SHP77 (cell line): Measurements from ENCODE around the gene ANKRD23.
"Not testable (repeated sequence)": the region's sequence is repeated elsewhere in the genome, so short reads cannot be mapped to it uniquely, and the experiment has no call there.

ENCODE experiments used
- DNase-seq, 2 experiments: peaks; one replicate each; lab custom pipeline; 2025; lab: John Stamatoyannopoulos, UW

Gene ANKRD23

DNA sequence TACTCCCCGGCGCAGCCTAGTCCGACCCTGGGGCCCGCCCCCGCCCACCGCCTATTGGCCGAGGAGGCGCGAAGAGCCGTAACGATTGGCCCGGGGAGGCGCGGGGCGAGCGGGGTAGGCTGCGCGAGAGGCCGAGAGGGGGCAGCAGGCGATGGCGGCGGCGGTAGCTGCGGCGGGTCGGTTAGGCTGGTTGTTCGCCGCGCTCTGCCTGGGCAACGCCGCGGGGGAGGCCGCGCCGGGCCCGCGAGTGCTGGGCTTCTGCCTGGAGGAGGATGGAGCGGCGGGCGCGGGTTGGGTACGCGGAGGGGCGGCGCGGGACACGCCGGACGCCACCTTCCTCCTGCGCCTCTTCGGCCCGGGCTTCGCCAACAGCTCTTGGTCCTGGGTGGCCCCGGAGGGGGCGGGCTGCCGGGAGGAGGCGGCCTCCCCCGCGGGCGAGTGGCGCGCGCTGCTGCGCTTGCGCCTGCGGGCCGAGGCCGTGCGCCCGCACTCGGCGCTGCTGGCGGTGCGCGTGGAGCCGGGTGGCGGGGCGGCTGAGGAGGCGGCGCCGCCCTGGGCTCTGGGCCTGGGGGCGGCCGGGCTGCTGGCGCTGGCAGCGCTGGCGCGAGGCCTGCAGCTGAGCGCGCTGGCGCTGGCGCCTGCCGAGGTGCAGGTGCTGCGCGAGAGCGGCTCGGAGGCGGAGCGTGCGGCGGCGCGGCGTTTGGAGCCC lies 27.5 kb downstream of the ANKRD23 start, which contains the start of gene CNNM3:
Gene CNNM3, plus strand, starts transcription at position 142 of the 709 bp plus-strand sequence. Its CDS starts 10 bp downstream, at position 152.
- peak; percentile 88 to 91 for DNase-seq

DNA sequence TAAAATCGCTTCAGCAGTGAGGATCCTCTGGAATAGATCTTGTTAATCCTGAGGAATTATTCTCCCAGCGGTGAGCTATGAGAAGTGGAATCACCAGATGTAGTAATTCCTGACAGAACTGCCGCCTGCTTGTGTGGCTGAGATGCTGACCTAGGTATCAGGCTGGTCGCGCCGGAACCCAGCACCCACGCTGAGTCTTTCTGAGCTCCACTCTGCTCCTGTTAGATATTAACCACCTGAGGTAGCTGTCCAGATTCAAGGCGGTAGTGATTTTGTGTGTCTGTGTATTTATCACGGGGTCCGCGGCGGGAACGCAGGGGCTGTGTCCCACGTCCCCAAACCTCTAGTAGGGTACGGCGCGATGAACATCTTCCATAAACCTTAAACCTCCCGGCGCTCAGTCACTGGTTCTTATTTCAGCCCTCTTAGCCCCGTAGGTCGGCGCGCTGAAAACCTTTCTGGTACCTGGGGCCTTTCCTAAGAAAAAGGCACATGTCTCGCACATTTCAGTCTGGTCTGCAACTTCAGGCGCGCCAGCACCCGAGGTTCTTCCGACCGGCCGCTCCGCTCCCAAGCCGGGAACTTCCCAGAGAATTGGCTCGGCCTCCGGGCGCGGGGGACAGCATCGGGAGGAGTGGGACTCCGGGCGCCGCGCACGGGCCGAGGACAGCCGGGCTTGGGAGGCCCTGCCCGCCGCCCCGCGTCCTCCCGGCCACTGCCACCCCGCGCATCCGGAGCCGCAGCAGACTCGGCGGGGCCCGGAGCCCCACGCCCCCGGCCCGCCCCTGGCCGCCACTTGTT lies 28.3 kb downstream of the ANKRD23 start:
- peak in 1 of 2 experiments; percentile 23 for DNase-seq

DNA sequence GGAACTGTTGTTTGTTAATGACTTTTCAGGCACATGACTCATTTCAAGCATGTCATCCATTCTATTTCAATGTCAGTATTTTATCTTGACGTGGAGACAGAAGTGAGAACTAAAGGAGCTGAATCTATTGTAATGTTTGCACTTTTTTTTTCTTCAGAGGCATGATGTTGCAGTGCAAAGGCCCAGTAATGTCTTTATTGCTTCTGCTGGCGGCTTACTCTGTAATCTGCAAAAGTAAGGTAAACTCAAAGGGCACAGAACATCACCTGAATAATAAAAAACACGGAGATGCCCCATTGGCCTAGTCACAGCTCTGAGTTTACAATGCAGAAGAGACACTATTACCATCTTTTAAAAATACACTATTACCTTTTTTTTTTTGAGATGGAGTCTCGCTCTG lies 30.2 kb downstream of the ANKRD23 start:
- no peak for DNase-seq

DNA sequence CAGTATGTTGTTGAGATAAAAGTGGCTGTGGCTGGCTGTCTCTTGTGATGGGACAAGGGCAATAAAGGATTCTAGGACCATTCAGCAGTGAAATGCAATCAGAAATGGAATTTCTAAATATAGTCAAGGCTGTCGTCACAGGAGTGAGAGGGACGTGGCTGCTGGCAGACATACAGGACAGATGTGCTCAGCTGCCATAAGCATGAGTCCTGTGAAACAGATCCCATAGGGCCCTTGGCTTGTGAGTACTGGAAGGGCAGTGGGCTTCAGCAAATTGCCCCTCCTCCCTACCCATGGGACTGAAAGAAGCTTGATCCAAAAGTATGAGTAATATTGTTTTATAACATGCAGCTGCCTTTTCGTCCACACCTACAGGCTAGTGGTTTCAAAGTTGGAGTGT lies 31.9 kb downstream of the ANKRD23 start:
- DNase-seq = peak in 1 of 2 experiments; percentile 31

DNA sequence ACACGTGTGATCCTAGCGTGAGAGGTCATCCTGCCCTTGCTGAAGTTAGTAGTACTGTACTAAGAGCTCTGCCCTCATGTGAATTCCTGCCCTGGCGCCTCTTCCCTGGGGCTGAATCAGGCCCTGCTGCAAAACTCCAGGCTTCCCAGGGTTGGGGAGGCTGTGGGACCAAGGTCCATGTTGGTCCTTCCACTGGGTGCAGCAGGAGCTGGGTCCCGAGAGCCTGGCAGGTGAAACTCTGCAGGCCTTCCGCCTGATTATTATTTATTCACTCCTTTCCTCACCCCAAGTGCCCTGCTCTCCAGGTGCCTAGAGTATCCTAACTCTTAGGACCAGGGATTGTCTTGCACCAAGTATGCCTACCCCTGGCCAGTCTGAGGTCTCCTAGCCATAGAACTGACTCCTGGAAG lies 33.0 kb downstream of the ANKRD23 start:
- no peak for DNase-seq

DNA sequence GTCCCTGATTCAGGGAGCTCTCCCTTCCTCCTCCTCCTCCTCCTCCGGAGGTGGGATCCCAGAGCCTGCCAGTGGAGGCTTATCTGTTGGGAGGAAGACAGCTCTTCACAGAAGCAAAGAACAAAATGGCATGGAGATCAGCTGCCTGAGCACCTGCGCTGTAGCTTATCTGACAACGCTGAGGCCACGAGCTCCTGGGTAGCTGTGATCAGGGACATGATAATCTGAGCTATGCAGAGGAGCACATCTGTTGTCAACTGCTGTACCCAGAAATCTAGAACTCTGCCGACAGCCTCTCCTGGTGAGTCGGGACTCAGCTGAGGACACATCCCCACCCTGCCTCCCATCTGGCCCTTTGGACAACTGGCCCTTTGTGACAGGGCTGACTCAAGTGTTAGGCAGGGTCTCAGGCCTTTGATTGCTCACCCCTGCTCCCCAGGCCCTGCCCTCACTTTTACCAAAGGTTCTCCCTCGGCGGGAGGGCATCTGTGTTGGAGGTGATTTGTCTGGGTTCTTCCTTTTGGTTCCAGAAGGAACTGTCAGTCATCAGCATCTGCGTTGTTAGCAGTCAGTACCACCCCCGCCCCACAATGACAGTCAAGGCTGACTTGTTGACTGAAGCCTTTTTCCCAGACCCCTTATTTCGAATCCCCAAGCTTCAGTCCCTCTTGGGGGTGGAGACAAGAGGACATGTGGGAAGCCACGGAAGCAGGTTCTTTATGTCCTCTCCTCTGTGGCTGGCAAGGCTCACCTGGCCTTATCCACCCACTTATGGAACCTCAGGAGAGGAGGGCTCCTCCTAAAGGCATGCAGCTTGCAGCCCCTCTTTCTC lies 33.7 kb downstream of the ANKRD23 start:
- DNase-seq = no peak

DNA sequence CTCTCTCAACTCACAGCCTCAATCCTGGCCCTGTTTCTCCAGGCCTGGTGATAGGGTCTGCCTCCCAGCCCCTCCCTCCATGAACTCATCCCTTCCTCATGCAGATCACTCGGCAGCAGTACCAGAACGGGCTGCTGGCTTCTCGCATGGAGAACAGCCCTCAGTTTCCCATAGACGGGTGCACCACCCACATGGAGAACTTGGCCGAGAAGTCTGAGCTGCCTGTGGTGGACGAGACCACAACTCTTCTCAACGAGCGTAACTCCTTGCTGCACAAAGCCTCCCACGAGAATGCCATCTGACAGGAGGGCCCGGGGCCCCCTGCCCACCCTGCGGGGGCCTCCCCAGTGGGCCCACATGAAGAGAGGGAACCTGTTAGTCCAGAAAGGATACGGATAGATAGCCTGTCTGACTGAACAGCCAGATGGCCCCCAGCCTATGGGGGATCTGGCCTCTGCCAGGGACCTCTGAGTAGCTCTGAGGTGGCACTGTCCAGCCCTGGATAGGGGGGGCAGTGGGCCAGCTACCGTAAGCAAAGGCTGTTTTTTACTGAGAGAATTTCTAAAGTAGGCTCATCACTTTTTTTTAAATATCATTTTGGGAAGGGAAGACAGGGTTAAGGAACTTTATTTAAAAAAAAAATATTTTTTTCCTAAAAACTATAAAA lies 34.5 kb downstream of the ANKRD23 start:
- no peak for DNase-seq

DNA sequence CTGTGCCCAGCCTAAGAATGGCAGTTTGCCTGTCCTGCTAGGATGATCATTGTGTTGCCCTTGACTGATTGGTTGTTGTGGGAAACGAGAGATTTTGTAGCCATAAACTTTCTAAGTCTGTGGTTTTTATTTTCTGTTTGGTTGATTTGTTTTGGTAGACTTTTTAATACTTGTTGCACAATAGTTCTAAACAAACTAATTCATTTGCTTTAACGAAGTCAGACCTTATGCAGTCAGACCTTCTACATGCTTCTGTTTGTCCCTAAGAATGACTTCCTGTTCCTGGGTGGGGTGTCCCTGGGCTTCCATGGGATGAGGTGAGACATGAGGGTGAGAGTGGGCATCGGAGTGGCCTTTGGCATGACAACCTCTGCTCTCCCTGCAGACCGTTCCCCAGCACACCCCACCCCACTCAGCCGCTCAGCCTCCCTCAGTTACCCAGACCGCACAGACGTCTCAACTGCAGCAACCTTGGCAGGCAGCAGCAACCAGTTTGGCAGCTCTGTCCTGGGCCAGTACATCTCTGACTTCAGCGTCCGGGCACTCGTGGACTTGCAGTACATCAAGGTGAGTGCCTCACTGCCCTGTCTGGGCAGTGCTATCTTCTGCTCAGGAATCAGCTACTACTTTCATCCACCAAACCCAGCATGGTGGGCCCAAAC lies 35.5 kb downstream of the ANKRD23 start:
- no peak for DNase-seq

DNA sequence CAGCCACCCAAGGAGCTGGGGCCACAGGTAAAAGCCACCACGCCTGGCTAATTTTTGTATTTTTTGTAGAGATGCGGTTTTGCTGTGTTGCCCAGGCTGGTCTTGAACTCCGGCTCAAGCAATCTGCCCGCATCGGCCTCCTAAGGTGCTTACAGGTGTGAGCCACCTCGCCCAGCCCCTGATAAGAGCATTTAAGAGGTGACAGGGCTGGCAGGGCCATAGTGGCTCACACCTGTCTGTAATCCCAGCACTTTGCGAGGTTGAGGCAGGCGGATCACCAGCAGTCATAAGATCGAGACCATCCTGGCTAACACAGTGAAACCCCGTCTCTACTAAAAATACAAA lies 36.7 kb downstream of the ANKRD23 start:
- no peak for DNase-seq

DNA sequence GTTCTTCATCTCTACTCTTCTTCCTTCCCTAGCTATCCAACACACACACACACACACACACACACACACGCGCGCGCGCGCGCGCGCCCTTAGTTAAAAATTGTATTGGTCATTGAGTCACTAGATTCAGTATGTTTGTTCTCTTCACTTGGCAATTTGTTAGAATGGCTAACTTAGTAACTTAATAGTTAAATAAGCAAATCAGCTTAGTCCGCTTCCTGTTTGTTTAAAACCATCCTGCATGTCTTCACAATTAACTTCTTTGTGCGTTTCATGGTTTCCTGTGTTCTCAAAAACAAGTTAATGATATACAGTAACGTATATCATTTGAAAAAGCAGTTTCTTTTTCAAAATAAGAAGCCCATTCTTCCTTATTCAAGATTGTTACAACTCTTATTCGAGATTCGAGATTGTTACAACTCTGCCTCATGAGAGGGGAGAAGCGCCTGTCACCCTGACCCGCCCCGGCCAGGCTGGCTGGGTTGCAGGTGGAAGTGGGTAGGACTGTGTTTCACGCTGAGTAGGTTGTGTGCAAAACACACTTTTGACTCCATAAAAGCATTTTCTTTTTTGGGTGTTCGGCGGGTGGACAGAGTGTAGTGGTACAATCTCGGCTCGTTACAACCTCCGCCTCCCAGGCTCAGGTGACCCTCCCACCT lies 37.2 kb downstream of the ANKRD23 start:
- no peak for DNase-seq

DNA sequence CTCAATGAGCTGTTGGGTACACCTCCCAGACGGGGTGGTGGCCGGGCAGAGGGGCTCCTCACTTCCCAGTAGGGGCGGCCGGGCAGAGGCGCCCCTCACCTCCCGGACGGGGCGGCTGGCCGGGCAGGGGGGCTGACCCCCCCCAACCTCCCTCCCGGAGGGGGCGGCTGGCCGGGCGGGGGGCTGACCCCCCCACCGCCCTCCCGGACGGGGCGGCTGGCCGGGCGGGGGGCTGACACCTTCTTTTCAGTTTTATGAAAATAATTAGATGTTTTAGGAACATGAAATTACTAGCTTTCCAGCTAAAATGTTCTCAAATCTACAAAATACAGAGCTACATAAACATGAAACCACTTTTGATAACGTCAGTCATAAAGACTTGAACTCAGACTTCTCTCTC lies 37.9 kb downstream of the ANKRD23 start:
- not testable (repeated sequence) for DNase-seq

DNA sequence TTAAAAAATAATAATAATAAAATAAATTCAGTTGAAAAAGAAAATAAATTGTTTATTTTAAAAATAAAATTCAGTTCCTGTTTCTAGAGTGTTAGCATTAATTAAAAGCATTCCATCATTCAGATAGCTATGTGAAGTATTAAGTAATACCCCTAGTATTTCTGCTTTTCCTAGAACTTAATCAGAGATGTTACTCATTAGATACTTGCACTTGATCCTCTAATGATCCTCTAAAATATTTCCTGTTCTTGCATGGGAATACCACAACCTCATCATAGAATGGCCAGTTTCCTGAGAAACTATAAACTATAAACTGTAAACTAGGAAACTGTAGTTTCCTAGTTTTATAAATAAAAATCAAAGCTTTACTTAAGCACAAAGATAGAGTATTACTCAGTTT lies 38.8 kb downstream of the ANKRD23 start:
- no peak for DNase-seq

DNA sequence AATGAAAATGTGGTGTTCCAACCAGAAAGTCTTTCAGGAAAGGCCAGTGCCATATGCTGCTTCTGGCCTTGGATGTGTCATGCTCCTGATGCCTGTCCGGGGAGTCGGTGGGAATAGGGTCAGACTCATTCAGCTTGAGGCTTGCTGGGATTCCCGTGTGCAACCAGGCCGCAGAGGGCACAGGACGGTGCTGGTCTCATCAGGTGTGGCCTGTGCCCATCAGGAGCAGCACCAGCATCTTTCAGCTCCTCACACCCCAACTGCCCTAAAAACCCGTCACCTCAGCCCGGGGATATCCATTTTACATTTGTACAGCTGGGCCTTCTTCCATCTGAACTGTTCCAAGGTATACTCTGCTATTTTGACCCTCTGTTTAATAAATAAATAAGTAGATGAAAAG lies 41.1 kb downstream of the ANKRD23 start:
- DNase-seq = no peak

DNA sequence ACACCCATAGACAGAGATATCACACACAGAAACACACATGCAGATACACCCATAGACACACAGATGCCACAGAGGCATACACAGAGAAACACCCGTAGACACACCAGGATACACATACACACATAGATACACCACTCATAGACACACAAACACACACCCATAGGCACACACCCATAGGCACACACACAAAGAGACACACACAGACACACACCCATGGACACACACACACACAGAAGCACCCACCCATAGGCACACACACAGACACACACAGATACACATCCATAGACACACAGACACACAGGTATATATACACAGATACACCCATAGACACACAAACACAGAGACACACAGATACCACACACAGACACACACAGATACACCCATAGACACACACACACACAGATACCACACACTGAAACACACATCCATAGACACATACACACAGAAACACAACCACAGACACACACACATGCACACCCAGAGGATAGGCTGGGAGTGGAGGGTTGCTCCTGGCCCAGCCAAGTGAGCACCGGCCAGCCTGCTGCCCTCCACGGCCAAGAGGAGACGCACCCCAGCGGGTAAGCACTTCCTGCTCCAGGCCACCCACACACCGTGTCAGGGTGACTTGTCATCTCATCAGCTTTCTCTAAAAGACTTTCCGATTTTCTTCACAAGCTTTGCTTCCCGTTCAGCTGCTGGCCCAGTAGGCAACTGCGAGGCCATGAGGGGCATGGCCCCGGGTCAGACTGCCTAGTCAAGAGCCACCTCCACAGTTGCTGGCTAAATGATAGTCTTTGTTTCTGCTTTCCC lies 41.8 kb downstream of the ANKRD23 start:
- no peak for DNase-seq

DNA sequence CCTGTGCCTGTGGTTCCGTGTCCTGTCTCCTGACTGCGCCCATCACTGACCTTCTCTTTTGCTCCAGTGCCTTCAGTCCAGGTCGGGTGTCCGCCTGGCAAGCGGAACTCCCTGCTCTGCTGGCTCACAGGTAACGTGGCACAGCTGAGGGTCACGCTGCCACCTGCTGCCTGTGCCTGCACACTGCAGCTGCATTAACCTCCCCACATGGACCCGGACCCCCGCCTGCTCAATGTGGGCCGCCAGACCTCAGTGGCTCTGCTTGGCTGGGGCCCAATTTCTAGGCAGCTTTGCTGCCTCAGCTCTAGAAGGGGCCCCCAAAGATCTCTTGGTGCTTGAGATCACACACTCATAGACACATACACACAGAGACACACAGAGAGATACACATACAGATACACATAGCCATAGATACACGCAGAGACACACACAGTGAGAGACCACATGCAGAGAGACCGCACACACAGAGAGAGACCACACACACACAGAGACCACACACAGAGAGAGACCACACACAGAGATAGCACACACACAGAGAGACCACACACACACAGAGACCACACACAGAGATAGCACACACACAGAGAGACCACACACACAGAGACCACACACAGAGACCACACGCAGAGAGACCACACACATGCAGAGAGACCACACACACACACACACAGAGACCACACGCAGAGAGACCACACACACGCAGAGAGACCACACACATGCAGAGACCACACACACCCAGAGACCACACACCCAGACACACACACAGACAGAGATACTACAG lies 42.6 kb downstream of the ANKRD23 start:
- DNase-seq = peak; percentile 8 to 59

DNA sequence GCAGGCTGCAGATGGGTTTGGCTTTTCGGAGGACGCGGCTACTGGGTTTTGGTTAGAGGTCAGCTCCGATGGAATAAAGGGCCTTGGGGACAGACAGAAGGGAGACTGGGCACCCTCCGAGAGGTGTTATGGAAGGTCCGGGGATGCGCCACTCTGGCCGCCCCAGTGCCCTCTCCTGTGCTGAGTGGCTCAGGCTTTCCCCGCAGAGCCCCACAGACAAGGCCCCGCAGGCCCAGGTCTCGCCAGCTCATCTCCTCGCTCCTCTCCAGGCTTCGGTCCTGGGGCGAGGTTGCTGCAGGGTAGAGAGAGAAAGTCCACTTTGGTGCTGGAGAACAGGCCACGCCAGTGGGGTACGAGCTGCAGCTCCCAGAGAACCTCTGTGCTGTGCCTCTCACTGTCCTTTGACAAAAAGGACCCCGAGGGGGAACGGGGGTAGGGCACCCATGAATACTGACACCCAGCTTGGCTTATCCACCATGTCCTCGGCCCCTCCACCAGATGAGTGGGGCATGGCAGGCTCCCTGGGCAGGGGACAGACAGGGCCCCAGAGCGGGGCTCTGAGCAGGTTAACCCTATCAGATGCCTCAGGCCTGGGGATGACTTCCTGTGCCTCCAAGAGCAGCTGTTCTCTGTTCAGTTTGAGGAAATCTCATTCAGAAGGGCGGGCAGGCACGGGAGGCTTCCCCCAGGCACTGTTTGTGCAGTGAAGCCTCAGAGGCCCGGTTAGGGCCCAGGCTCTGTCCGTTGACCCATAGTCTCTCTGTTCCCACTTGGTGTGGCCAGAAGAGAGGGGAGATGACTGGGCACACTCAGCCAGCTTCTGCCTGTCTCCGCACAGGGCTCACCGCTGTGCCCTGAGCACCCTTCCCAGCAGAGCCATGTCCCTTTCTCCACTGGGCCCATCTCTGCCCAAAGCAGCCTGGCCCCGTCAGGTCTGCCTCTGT lies 43.5 kb downstream of the ANKRD23 start:
- no peak for DNase-seq

DNA sequence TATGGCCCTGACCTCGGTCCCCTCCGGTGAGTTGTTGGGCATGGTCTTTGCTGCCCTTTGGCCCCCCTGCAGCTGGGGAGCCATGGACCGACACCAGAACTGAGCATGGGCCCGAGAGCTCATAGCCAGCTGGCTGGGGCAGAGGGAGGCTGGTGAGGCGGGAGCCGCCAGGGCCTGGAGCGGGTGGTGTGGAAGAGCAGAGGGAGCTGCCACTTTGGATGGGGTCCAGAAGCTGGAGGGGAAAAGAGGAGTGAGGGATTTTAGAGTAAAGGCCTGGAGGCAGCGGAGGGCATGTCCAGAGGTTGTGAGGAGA lies 44.2 kb downstream of the ANKRD23 start:
- DNase-seq = no peak
